Adrenal gland (tissue), 12 donors: ENCODE results near the gene CREB5. TPM values are rescaled to one million over a fixed set of nuclear protein-coding genes. Genes with fewer than 3 reads are reported as not detected.

Experiments used
- DNase-seq, 7 donors: peaks; one replicate each; pipeline ENCODE4 v3.0.0-alpha.2; 2019 to 2020
- H3K27ac ChIP-seq, 5 donors: fragments of 200-600 bp; sonication (generic) in 4 of 5; 1 replicate in 3 of 5; 2 replicates in 2 of 5; pipeline versions ENCODE4 v1.5.1 to v1.8.0; 2016 to 2020; ENCODE audit warnings: mild to moderate bottlenecking in 1 of 5
- H3K27me3 ChIP-seq: fragments of 200-600 bp; 2 replicates; pipeline ENCODE4 v1.8.0; 2021
- H3K36me3 ChIP-seq, 2 donors: fragments of 200-600 bp; replicated peaks in 1 of 2; 1 replicate in 1 of 2; 2 replicates in 1 of 2; pipeline versions ENCODE4 v1.5.1 to v1.8.0; 2018 to 2022
- H3K4me1 ChIP-seq, 2 donors: fragments of 200-600 bp; replicated peaks in 1 of 2; 1 replicate in 1 of 2; 2 replicates in 1 of 2; pipeline versions ENCODE4 v1.5.1 to v1.8.0; 2018 to 2021
- H3K4me3 ChIP-seq, 4 donors: fragments of 200-600 bp; sonication (generic) in 3 of 4; one replicate each; pipeline ENCODE4 v1.5.1; 2016 to 2018
- H3K9me3 ChIP-seq, 3 donors: fragments of 200-600 bp; sonication (generic) in 1 of 3; replicated peaks in 1 of 3; 1 replicate in 2 of 3; 2 replicates in 1 of 3; pipeline versions ENCODE4 v1.5.1 to v1.8.0; 2016 to 2021
- POLR2A ChIP-seq, 2 donors: fragments of 450-650 bp; IDR thresholded peaks; one replicate each; pipeline ENCODE4 v1.6.1; 2017; ENCODE audit warnings: antibody characterized with exemption in 2 of 2, mild to moderate bottlenecking in 2 of 2, moderate library complexity in 1 of 2
- WGBS, 4 donors: extraction: QIAGEN DNeasy Blood & Tissue Kit in 2 of 4; methylation state at CpG; one replicate each; pipeline versions ENCODE4 v1.1.5 to v1.1.7; 2013 to 2017; 5-methylcytosine and 5-hydroxymethylcytosine counted together
- intact Hi-C, 2 donors: fragments of 100-400 bp; cut with DNase I; formaldehyde crosslinking; loops; one replicate each; pipeline versions ENCODE4 v1.14.1 to v1.15.0; 2022 to 2023
- polyA plus RNA-seq, 3 donors: library from polyadenylated mRNA; stranded (reverse); fragments of 200-250 nt in 2 of 3; fragments of 350-450 nt in 1 of 3; fragmentation: Illumina TruSeq in 1 of 3; extraction: RNeasy Lipid Tissue Mini Kit (QIAGEN cat#74804) in 1 of 3; gene quantifications; one replicate each; pipeline ENCODE4 v1.2.3, GENCODE V29; 2013 to 2014
- total RNA-seq, 9 donors: library from RNA; depleted of rRNA in 4 of 9; stranded (reverse); fragments of >200 nt in 4 of 9; fragments of 120-200 nt in 1 of 9; fragmentation: NEBNext Ultra II Directional in 1 of 9; extraction: Animal tissue kit (Norgen Biotek cat#: 25700) in 1 of 9; gene quantifications; one replicate each; pipeline versions ENCODE4 v1.1.0 to v1.2.4, GENCODE V29; 2013 to 2023
- TF ChIP-seq, protein P1 (sequence below), 6 experiments: fragments of 450-650 bp in 4 of 6; fragments of 200-600 bp in 2 of 6; sonication (generic) in 1 of 6; IDR thresholded peaks; 1 replicate in 5 of 6; 2 replicates in 1 of 6; pipeline versions ENCODE4 v1.5.1 to v1.8.0; 2016 to 2021; ENCODE audit warnings: antibody characterized with exemption in 6 of 6, mild to moderate bottlenecking in 2 of 6, moderate library complexity in 1 of 6
- donor health status: healthy with polysubstance abuse.
- donor health status: Bipolar disorder and iron deficiency.
- donor health status: DM: yes; HTN: yes; CAD: no.
- donor health status: DM: no; HTN: no; CAD: no.
- donor health status: DM: no; HTN: no; CAD: no.
- donor health status: DM: yes; HTN: yes; CAD: no.

Gene CREB5
- total and polyA plus RNA-seq, 12 donors: 0.69 to 5.4 (median 1.3) TPM

DNA sequence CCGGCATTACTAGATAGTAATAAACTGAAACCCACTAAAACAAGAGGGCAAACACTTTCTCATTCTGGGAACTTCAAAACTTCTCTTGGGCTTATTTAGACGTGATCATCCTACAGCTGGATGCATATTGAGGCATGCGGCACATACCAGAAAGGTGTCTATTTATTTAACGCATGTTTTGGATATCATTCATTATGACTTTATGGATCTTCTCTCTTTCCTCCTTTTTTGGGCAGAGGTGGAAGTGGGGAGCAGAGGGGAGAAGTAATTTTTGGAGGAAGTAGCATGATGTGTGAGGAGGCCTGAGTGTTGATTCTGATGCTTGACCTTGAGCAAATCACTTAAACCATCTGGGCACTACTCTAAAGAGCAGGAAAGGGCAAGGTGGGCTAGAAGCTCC lies 275.2 kb downstream of the CREB5 start:
- Histone ChIP-seq H3K9me3 (no peaks in the 10 kb centered on the region), H3K27me3 (no peaks in the 10 kb centered on the region), H3K4me3 (no peak overlapping the region), H3K4me1 (peaks cover 0 to 19% of the 10 kb centered on the region in 2 donors), H3K36me3 (no peaks in the 10 kb centered on the region), H3K27ac (no peak overlapping the region)
- no peak for DNase-seq
- intact Hi-C loops: no loop called here
- WGBS, 4 donors: 50 to 73% (median 70%) methylated on average over 4 of the region's 4 CpGs
- TF ChIP-seq, protein P1, sequence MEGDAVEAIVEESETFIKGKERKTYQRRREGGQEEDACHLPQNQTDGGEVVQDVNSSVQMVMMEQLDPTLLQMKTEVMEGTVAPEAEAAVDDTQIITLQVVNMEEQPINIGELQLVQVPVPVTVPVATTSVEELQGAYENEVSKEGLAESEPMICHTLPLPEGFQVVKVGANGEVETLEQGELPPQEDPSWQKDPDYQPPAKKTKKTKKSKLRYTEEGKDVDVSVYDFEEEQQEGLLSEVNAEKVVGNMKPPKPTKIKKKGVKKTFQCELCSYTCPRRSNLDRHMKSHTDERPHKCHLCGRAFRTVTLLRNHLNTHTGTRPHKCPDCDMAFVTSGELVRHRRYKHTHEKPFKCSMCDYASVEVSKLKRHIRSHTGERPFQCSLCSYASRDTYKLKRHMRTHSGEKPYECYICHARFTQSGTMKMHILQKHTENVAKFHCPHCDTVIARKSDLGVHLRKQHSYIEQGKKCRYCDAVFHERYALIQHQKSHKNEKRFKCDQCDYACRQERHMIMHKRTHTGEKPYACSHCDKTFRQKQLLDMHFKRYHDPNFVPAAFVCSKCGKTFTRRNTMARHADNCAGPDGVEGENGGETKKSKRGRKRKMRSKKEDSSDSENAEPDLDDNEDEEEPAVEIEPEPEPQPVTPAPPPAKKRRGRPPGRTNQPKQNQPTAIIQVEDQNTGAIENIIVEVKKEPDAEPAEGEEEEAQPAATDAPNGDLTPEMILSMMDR (IDR thresholded peaks at IDR 0.05): no peak
- no peak for TF ChIP-seq POLR2A (IDR thresholded peaks at IDR 0.05)

DNA sequence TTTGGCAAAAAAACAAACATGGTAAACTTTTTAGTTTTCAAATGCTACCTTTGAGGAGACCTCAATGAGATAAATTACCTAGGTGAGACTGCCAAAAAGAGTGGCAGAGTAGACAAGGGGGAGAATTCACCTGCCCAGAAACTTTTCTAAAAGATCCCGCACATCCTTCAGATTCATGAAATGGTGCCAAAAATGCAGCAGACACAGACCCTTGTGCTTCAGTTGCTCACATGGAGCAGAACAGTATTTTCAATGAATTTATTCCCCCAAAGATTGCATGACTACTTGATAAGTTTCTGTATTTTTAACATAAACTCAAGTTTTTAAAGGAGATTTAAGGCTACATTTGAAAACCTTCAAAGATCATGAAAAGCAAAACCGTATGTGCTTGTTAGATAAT lies 275.9 kb downstream of the CREB5 start:
- WGBS, 4 donors: 77 to 88% (median 84%) methylated on average over 2 of the region's 2 CpGs
- TF ChIP-seq, protein P1 (IDR thresholded peaks at IDR 0.05): no peak
- no peak for TF ChIP-seq POLR2A (IDR thresholded peaks at IDR 0.05)
- H3K27ac ChIP-seq: no peak overlapping the region

DNA sequence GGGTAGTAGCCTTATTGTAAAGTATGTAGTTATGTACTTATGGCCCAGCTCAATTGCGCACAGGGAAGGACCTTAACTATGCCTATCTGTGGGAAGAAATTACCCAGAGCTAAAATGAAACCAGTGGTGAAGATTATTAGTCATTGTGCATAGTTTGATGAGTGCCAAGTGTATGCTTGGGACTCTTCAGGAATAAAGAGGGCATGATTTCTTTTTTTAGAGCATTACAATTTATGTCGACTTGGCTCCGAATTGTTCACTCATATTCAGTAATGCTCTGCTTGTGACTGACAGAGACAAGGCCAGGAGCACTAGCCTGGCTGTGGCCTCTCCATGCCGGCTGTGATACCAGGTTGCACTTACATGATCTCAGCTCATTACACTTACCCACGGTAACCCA lies 276.3 kb downstream of the CREB5 start:
- Histone ChIP-seq H3K27me3 (no peaks in the 10 kb centered on the region), H3K4me1 (peaks cover 0 to 19% of the 10 kb centered on the region in 2 donors), H3K9me3 (no peaks in the 10 kb centered on the region), H3K27ac (no peak overlapping the region), H3K36me3 (no peaks in the 10 kb centered on the region), H3K4me3 (no peak overlapping the region)
- WGBS, 4 donors: 74 to 89% (median 84%) methylated on average over 5 of the region's 5 CpGs
- TF ChIP-seq POLR2A (IDR thresholded peaks at IDR 0.05): no peak
- TF ChIP-seq, protein P1 (IDR thresholded peaks at IDR 0.05): no peak
- no peak for DNase-seq
- intact Hi-C loops: no loop called here

More for the DNA sequence above, 275.9 kb downstream of the CREB5 start:
- H3K4me3 ChIP-seq: no peak overlapping the region
- no peaks in the 10 kb centered on the region for H3K9me3 ChIP-seq
- H3K36me3 ChIP-seq: no peaks in the 10 kb centered on the region
- peaks cover 0 to 19% of the 10 kb centered on the region in 2 donors for H3K4me1 ChIP-seq
- intact Hi-C loops: no loop called here
- no peaks in the 10 kb centered on the region for H3K27me3 ChIP-seq
- DNase-seq: no peak

DNA sequence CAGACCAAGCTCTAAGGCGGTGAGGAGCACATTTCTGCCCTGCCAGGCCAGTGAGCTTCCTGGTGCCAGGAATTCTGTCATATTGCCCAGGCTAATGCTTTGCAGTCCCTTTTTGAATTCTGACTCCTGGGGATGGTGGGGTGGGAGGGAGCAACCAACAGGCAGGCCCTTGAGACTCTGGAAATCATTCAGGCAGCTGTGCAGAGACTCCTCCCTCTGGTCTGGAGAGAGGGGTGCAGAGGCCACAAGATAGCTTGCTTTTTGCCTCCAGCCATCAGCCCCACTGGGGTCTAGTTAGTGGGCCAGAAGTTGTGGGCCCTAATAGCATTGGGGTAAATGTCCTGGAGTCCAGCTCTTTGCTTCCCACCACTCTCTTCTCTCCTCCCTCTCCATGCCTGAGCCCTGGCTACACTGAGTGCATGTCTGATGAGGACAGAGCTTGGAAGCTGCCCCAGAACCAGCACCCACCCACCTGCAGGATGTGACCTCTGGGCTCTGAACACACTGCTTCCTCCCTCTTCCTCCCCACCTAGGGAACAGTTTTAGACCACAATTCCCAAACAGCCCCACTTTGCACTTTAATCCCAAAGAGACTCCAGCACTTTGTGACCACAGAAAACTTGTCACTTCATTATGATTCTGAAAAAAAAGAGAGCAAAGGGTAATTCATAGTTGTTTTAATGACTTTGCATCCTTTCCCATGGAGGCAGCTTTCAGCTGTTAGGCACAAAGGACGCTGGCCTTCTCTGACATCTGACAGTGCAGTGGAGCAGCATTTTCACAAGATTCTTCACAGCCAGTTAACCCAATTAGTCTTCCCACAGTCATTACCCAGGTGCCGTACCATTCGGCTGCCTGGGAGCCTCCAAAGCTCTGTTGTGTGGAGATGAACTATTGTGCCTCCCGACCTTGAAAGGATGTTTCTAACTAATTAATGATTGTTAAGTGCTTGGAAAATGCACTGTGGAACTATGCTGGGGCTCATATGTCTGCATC lies 283.3 kb downstream of the CREB5 start:
- intact Hi-C loops: no loop called here
- DNase-seq: no peak
- H3K4me1 ChIP-seq: no peaks in the 10 kb centered on the region
- H3K27ac ChIP-seq: no peak overlapping the region
- no peaks in the 10 kb centered on the region for H3K9me3 ChIP-seq
- TF ChIP-seq POLR2A (IDR thresholded peaks at IDR 0.05): no peak
- TF ChIP-seq, protein P1 (IDR thresholded peaks at IDR 0.05): no peak
- H3K4me3 ChIP-seq: no peak overlapping the region
- 68 to 80% (median 74%) methylated on average over 5 of the region's 5 CpGs for WGBS, 4 donors
- H3K27me3 ChIP-seq: no peaks in the 10 kb centered on the region
- no peaks in the 10 kb centered on the region for H3K36me3 ChIP-seq
